Ishikawa (cell line): ENCODE data around the gene NSMCE3.

Experiments
- CEBPB ChIP-seq: IDR thresholded peaks from 2 replicates; pipeline ENCODE4 v1.6.1; 2012
- EP300 ChIP-seq: IDR thresholded peaks from 2 replicates; pipeline ENCODE4 v1.6.1; 2012; ENCODE audit warnings: borderline replicate concordance
- TAF1 ChIP-seq: IDR thresholded peaks from 2 replicates; pipeline ENCODE4 v1.6.1; 2012; ENCODE audit warnings: low read depth, mild to moderate bottlenecking
- YY1 ChIP-seq: IDR thresholded peaks from 2 replicates; pipeline ENCODE4 v1.6.1; 2012; ENCODE audit warnings: low read depth
- TF ChIP-seq, protein P1 (sequence below): IDR thresholded peaks from 2 replicates; pipeline ENCODE4 v1.6.1; 2012
- TF ChIP-seq, protein P2 (sequence below): IDR thresholded peaks from 2 replicates; pipeline ENCODE4 v1.6.1; 2012

- TF ChIP-seq CEBPB (no peak), EP300 (no peak), TAF1 (no peak), YY1 (no peak)
- TF ChIP-seq, protein P1, sequence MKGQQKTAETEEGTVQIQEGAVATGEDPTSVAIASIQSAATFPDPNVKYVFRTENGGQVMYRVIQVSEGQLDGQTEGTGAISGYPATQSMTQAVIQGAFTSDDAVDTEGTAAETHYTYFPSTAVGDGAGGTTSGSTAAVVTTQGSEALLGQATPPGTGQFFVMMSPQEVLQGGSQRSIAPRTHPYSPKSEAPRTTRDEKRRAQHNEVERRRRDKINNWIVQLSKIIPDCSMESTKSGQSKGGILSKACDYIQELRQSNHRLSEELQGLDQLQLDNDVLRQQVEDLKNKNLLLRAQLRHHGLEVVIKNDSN: no peak
- TF ChIP-seq, protein P2, sequence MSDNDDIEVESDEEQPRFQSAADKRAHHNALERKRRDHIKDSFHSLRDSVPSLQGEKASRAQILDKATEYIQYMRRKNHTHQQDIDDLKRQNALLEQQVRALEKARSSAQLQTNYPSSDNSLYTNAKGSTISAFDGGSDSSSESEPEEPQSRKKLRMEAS: no peak
Observed at GRCh38 chr15:29283381-29283780, 13.8 kb upstream of the NSMCE3 start.
